HepG2 (cell line): ENCODE measurements around the gene SSR2. TPM values are rescaled to one million over a fixed set of nuclear protein-coding genes. Genes with fewer than 3 reads are reported as not detected.

ENCODE experiments used
- FOSL1 ChIP-seq: sonication (generic); formaldehyde crosslinking; IDR thresholded peaks from 2 replicates; pipeline ENCODE4 v1.9.0; 2021; ENCODE audit warnings: missing genetic modification reagents, borderline replicate concordance
- FOXO1 ChIP-seq: sonication (generic); formaldehyde crosslinking; IDR thresholded peaks from 2 replicates; pipeline ENCODE4 v1.4.0; 2020; ENCODE audit warnings: missing genetic modification reagents
- NONO ChIP-seq, 2 experiments: fragments of 450-650 bp in 1 of 2; sonication (generic) in 1 of 2; formaldehyde crosslinking in 1 of 2; IDR thresholded peaks in 1 of 2; conservative IDR thresholded peaks in 1 of 2; 2 replicates each; pipeline versions ENCODE4 v1.6.1 to v1.8.0; 2017 to 2022; ENCODE audit warnings: mild to moderate bottlenecking in 1 of 2, missing genetic modification reagents in 1 of 2, moderate library complexity in 1 of 2
- PHF20 ChIP-seq: sonication (generic); formaldehyde crosslinking; IDR thresholded peaks from 2 replicates; pipeline ENCODE4 v1.5.0; 2020; ENCODE audit warnings: mild to moderate bottlenecking, missing genetic modification reagents
- SSRP1 ChIP-seq: IDR thresholded peaks from 2 replicates; pipeline ENCODE4 v1.6.1; 2016; ENCODE audit warnings: control low read depth
- THYN1 ChIP-seq: sonication (generic); formaldehyde crosslinking; IDR thresholded peaks from 2 replicates; pipeline ENCODE4 v1.8.1; 2023; ENCODE audit warnings: low read depth, mild to moderate bottlenecking, moderate library complexity, missing genetic modification reagents, borderline replicate concordance
- ZNF12 ChIP-seq: sonication (generic); formaldehyde crosslinking; IDR thresholded peaks from 2 replicates; pipeline ENCODE4 v1.5.0; 2020; ENCODE audit warnings: missing genetic modification reagents
- ZNF557 ChIP-seq: sonication (generic); formaldehyde crosslinking; IDR thresholded peaks from 2 replicates; pipeline ENCODE4 v1.4.0; 2020; ENCODE audit warnings: missing genetic modification reagents
- ZNF780A ChIP-seq: sonication (generic); formaldehyde crosslinking; IDR thresholded peaks from 2 replicates; pipeline ENCODE4 v1.8.0; 2022; ENCODE audit warnings: mild to moderate bottlenecking, missing genetic modification reagents, moderate library complexity
- polyA plus RNA-seq, 8 experiments: library from polyadenylated mRNA; depleted of rRNA in 3 of 8; stranded (reverse) in 7 of 8; unstranded in 1 of 8; fragments of >200 nt; fragmentation: Illumina TruSeq in 4 of 8; extraction: Trizol in 4 of 8; gene quantifications; 2 replicates each; pipeline versions ENCODE4 v1.2.1 to v1.2.3, GENCODE V29; 2011 to 2016; ENCODE audit warnings: low read depth in 4 of 8, missing spikeins in 1 of 8, mixed read lengths in 1 of 8; ENCODE audit not compliant: insufficient read depth in 1 of 8
- total RNA-seq, 5 experiments: library from RNA; depleted of rRNA; stranded (reverse); fragments of >200 nt; fragmentation: Illumina TruSeq; extraction: Trizol; gene quantifications; 2 replicates each; pipeline ENCODE4 v1.2.3, GENCODE V29; 2016; ENCODE audit warnings: low read depth in 1 of 5
- TF ChIP-seq, protein P1 (sequence below): sonication (generic); formaldehyde crosslinking; conservative IDR thresholded peaks from 2 replicates; pipeline ENCODE4 v1.4.0; 2020; ENCODE audit warnings: missing genetic modification reagents
- TF ChIP-seq, protein P2 (sequence below): sonication (generic); formaldehyde crosslinking; IDR thresholded peaks from 2 replicates; pipeline ENCODE4 v1.4.0; 2020; ENCODE audit warnings: mild to moderate bottlenecking, missing genetic modification reagents
- TF ChIP-seq, protein P3 (sequence below): sonication (generic); formaldehyde crosslinking; conservative IDR thresholded peaks from 2 replicates; pipeline ENCODE4 v1.5.0; 2020; ENCODE audit warnings: missing genetic modification reagents
- TF ChIP-seq, protein P4 (sequence below): sonication (generic); formaldehyde crosslinking; IDR thresholded peaks from 2 replicates; pipeline ENCODE4 v1.4.0; 2020; ENCODE audit warnings: mild to moderate bottlenecking, missing genetic modification reagents
- TF ChIP-seq, protein P5 (sequence below): sonication (generic); formaldehyde crosslinking; IDR thresholded peaks from 2 replicates; pipeline ENCODE4 v1.4.0; 2020; ENCODE audit warnings: missing genetic modification reagents, borderline replicate concordance

Gene SSR2
- total and polyA plus RNA-seq, 2 of the 13 experiments (the other 11 are each of a cell fraction or from before 2014, with no cell fraction given): 284 to 461 TPM

- TF ChIP-seq NONO (IDR thresholded peaks at IDR 0.05): no peak
- peak; percentile 30; the same call in 1 of the 2 replicates for TF ChIP-seq NONO (CRISPR knock-in tag; conservative IDR thresholded peaks at IDR 0.05)
- TF ChIP-seq, protein P1, sequence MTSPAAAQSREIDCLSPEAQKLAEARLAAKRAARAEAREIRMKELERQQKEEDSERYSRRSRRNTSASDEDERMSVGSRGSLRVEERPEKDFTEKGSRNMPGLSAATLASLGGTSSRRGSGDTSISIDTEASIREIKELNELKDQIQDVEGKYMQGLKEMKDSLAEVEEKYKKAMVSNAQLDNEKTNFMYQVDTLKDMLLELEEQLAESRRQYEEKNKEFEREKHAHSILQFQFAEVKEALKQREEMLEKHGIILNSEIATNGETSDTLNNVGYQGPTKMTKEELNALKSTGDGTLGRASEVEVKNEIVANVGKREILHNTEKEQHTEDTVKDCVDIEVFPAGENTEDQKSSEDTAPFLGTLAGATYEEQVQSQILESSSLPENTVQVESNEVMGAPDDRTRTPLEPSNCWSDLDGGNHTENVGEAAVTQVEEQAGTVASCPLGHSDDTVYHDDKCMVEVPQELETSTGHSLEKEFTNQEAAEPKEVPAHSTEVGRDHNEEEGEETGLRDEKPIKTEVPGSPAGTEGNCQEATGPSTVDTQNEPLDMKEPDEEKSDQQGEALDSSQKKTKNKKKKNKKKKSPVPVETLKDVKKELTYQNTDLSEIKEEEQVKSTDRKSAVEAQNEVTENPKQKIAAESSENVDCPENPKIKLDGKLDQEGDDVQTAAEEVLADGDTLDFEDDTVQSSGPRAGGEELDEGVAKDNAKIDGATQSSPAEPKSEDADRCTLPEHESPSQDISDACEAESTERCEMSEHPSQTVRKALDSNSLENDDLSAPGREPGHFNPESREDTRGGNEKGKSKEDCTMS (CRISPR knock-in tag): no peak
- TF ChIP-seq, protein P2, sequence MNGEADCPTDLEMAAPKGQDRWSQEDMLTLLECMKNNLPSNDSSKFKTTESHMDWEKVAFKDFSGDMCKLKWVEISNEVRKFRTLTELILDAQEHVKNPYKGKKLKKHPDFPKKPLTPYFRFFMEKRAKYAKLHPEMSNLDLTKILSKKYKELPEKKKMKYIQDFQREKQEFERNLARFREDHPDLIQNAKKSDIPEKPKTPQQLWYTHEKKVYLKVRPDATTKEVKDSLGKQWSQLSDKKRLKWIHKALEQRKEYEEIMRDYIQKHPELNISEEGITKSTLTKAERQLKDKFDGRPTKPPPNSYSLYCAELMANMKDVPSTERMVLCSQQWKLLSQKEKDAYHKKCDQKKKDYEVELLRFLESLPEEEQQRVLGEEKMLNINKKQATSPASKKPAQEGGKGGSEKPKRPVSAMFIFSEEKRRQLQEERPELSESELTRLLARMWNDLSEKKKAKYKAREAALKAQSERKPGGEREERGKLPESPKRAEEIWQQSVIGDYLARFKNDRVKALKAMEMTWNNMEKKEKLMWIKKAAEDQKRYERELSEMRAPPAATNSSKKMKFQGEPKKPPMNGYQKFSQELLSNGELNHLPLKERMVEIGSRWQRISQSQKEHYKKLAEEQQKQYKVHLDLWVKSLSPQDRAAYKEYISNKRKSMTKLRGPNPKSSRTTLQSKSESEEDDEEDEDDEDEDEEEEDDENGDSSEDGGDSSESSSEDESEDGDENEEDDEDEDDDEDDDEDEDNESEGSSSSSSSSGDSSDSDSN: peak; percentile 21; the same call in 1 of the 2 replicates
- TF ChIP-seq, protein P3, sequence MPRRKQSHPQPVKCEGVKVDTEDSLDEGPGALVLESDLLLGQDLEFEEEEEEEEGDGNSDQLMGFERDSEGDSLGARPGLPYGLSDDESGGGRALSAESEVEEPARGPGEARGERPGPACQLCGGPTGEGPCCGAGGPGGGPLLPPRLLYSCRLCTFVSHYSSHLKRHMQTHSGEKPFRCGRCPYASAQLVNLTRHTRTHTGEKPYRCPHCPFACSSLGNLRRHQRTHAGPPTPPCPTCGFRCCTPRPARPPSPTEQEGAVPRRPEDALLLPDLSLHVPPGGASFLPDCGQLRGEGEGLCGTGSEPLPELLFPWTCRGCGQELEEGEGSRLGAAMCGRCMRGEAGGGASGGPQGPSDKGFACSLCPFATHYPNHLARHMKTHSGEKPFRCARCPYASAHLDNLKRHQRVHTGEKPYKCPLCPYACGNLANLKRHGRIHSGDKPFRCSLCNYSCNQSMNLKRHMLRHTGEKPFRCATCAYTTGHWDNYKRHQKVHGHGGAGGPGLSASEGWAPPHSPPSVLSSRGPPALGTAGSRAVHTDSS: no peak
- TF ChIP-seq THYN1 (CRISPR knock-in tag): no peak
- TF ChIP-seq, protein P4, sequence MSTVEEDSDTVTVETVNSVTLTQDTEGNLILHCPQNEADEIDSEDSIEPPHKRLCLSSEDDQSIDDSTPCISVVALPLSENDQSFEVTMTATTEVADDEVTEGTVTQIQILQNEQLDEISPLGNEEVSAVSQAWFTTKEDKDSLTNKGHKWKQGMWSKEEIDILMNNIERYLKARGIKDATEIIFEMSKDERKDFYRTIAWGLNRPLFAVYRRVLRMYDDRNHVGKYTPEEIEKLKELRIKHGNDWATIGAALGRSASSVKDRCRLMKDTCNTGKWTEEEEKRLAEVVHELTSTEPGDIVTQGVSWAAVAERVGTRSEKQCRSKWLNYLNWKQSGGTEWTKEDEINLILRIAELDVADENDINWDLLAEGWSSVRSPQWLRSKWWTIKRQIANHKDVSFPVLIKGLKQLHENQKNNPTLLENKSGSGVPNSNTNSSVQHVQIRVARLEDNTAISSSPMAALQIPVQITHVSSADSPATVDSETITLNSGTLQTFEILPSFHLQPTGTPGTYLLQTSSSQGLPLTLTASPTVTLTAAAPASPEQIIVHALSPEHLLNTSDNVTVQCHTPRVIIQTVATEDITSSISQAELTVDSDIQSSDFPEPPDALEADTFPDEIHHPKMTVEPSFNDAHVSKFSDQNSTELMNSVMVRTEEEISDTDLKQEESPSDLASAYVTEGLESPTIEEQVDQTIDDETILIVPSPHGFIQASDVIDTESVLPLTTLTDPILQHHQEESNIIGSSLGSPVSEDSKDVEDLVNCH (CRISPR knock-in tag): no peak
- no peak for TF ChIP-seq ZNF780A (CRISPR knock-in tag)
- TF ChIP-seq SSRP1 (CRISPR knock-in tag): no peak
- TF ChIP-seq FOSL1: no peak
- TF ChIP-seq FOXO1: 0 out of 2 replicates have a peak, but pooled peaks have one; percentile 34
- TF ChIP-seq ZNF557 (CRISPR knock-in tag): no peak
- TF ChIP-seq ZNF12 (CRISPR knock-in tag): no peak
- peak; percentile 70 for TF ChIP-seq PHF20 (CRISPR knock-in tag)
- TF ChIP-seq, protein P5, sequence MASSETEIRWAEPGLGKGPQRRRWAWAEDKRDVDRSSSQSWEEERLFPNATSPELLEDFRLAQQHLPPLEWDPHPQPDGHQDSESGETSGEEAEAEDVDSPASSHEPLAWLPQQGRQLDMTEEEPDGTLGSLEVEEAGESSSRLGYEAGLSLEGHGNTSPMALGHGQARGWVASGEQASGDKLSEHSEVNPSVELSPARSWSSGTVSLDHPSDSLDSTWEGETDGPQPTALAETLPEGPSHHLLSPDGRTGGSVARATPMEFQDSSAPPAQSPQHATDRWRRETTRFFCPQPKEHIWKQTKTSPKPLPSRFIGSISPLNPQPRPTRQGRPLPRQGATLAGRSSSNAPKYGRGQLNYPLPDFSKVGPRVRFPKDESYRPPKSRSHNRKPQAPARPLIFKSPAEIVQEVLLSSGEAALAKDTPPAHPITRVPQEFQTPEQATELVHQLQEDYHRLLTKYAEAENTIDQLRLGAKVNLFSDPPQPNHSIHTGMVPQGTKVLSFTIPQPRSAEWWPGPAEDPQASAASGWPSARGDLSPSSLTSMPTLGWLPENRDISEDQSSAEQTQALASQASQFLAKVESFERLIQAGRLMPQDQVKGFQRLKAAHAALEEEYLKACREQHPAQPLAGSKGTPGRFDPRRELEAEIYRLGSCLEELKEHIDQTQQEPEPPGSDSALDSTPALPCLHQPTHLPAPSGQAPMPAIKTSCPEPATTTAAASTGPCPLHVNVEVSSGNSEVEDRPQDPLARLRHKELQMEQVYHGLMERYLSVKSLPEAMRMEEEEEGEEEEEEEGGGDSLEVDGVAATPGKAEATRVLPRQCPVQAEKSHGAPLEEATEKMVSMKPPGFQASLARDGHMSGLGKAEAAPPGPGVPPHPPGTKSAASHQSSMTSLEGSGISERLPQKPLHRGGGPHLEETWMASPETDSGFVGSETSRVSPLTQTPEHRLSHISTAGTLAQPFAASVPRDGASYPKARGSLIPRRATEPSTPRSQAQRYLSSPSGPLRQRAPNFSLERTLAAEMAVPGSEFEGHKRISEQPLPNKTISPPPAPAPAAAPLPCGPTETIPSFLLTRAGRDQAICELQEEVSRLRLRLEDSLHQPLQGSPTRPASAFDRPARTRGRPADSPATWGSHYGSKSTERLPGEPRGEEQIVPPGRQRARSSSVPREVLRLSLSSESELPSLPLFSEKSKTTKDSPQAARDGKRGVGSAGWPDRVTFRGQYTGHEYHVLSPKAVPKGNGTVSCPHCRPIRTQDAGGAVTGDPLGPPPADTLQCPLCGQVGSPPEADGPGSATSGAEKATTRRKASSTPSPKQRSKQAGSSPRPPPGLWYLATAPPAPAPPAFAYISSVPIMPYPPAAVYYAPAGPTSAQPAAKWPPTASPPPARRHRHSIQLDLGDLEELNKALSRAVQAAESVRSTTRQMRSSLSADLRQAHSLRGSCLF (CRISPR knock-in tag): no peak
Measured at GRCh38 chr1:156020293-156021092, at the start of gene SSR2 (continued).
